Mesenchymal stem cell (in vitro differentiated cells and primary cell): Measurements from ENCODE around the gene FOXP2.
"Not testable (repeated sequence)": the region's sequence is repeated elsewhere in the genome, so short reads cannot be mapped to it uniquely, and the experiment has no call there.

Experiments
- DNase-seq: peaks from one replicate; pipeline ENCODE4 v3.0.0-alpha.2; 2013
- H2AFZ ChIP-seq: one replicate; pipeline ENCODE4 v1.6.1; 2013; ENCODE audit warnings: low read depth, mild to moderate bottlenecking, control low read depth, inconsistent platforms, low read length, moderate library complexity
- H2AK5ac ChIP-seq: 2 replicates; pipeline ENCODE4 v1.6.1; 2013; ENCODE audit warnings: low read length, moderate library complexity, mild to moderate bottlenecking, inconsistent platforms; ENCODE audit not compliant: severe bottlenecking
- H2BK120ac ChIP-seq: one replicate; pipeline ENCODE4 v1.6.1; 2013; ENCODE audit warnings: low read depth, mild to moderate bottlenecking, inconsistent platforms, low read length, moderate library complexity
- H2BK12ac ChIP-seq, 2 experiments: one replicate each; pipeline ENCODE4 v1.6.1; 2013; ENCODE audit warnings: inconsistent platforms in 2 of 2, low read length in 2 of 2, mild to moderate bottlenecking in 2 of 2, moderate library complexity in 2 of 2, control low read depth in 1 of 2
- H2BK15ac ChIP-seq: one replicate; pipeline ENCODE4 v1.6.1; 2013; ENCODE audit warnings: mild to moderate bottlenecking, low read depth, inconsistent platforms; ENCODE audit not compliant: poor library complexity, severe bottlenecking
- H2BK5ac ChIP-seq: 2 replicates; pipeline ENCODE4 v1.6.1; 2013; ENCODE audit warnings: low read depth, mild to moderate bottlenecking, low read length, control low read depth, inconsistent platforms; ENCODE audit not compliant: poor library complexity, severe bottlenecking
- H3K14ac ChIP-seq, 2 experiments: one replicate each; pipeline ENCODE4 v1.6.1; 2013; ENCODE audit warnings: inconsistent platforms in 2 of 2, low read length in 2 of 2, control low read depth in 1 of 2, mild to moderate bottlenecking in 1 of 2, moderate library complexity in 1 of 2
- H3K18ac ChIP-seq, 2 experiments: one replicate each; pipeline ENCODE4 v1.6.1; 2013; ENCODE audit warnings: inconsistent platforms in 2 of 2, low read length in 2 of 2, control low read depth in 1 of 2, low read depth in 1 of 2, mild to moderate bottlenecking in 1 of 2
- H3K23ac ChIP-seq, 2 experiments: one replicate each; pipeline ENCODE4 v1.6.1; 2013; ENCODE audit warnings: inconsistent platforms in 2 of 2, low read length in 2 of 2, mild to moderate bottlenecking in 2 of 2, moderate library complexity in 2 of 2, control low read depth in 1 of 2
- H3K27ac ChIP-seq: 2 replicates; pipeline ENCODE4 v1.5.1; 2013; ENCODE audit warnings: mild to moderate bottlenecking, moderate library complexity, low read length, control low read depth, inconsistent platforms; ENCODE audit not compliant: poor library complexity, severe bottlenecking
- H3K27me3 ChIP-seq, 2 experiments: 2 replicates each; pipeline versions ENCODE4 v1.6.1 to v1.7.0; 2013; ENCODE audit warnings: low read length in 2 of 2, mild to moderate bottlenecking in 2 of 2, moderate library complexity in 2 of 2, control low read depth in 1 of 2, inconsistent platforms in 1 of 2; ENCODE audit not compliant: control insufficient read depth in 1 of 2, insufficient read depth in 1 of 2
- H3K36me3 ChIP-seq, 2 experiments: 2 replicates each; pipeline versions ENCODE4 v1.6.1 to v1.7.0; 2013; ENCODE audit warnings: low read length in 2 of 2, control low read depth in 1 of 2, inconsistent platforms in 1 of 2, low read depth in 1 of 2, mild to moderate bottlenecking in 1 of 2; ENCODE audit not compliant: insufficient read depth in 2 of 2, control insufficient read depth in 1 of 2
- H3K4ac ChIP-seq, 2 experiments: one replicate each; pipeline ENCODE4 v1.6.1; 2013; ENCODE audit warnings: inconsistent platforms in 2 of 2, low read length in 2 of 2, mild to moderate bottlenecking in 2 of 2, moderate library complexity in 2 of 2, control low read depth in 1 of 2, low read depth in 1 of 2
- H3K4me1 ChIP-seq: 2 replicates; pipeline ENCODE4 v1.6.1; 2013; ENCODE audit warnings: low read depth, low read length, control low read depth; ENCODE audit not compliant: control insufficient read depth, insufficient read depth
- H3K4me2 ChIP-seq: 2 replicates; pipeline ENCODE4 v1.6.1; 2013; ENCODE audit warnings: low read length, mild to moderate bottlenecking, inconsistent platforms; ENCODE audit not compliant: poor library complexity, severe bottlenecking
- H3K4me3 ChIP-seq, 2 experiments: 2 replicates each; pipeline versions ENCODE4 v1.5.1 to v1.7.0; 2013; ENCODE audit warnings: low read length in 2 of 2, mild to moderate bottlenecking in 2 of 2, control low read depth in 1 of 2, low read depth in 1 of 2; ENCODE audit not compliant: insufficient read depth in 1 of 2
- H3K79me1 ChIP-seq: replicated peaks from 2 replicates; pipeline ENCODE4 v1.6.1; 2013; ENCODE audit warnings: mild to moderate bottlenecking, control low read depth, low read length, inconsistent platforms; ENCODE audit not compliant: poor library complexity, severe bottlenecking
- H3K9ac ChIP-seq: 2 replicates; pipeline ENCODE4 v1.7.0; 2013; ENCODE audit warnings: mild to moderate bottlenecking, low read length, moderate library complexity
- H3K9me3 ChIP-seq: 2 replicates; pipeline ENCODE4 v1.7.0; 2013; ENCODE audit warnings: mild to moderate bottlenecking, low read length; ENCODE audit not compliant: control insufficient read depth
- H4K8ac ChIP-seq: one replicate; pipeline ENCODE4 v1.6.1; 2013; ENCODE audit warnings: inconsistent platforms, mild to moderate bottlenecking, low read length, moderate library complexity
- H4K91ac ChIP-seq: one replicate; pipeline ENCODE4 v1.6.1; 2013; ENCODE audit warnings: mild to moderate bottlenecking, low read length, inconsistent platforms
- WGBS: methylation state at CpG from one replicate; pipeline ENCODE4 v1.1.7; 2013; ENCODE audit warnings: mixed read lengths; 5-methylcytosine and 5-hydroxymethylcytosine counted together

The FOXP2 gene

GRCh38 chr7:114547346-114547745 lies 132.7 kb downstream of the FOXP2 start:
- H2BK5ac ChIP-seq, H3K14ac ChIP-seq: not testable (repeated sequence)
- 97% methylated on average over 14 of the region's 14 CpGs for WGBS

GRCh38 chr7:114548081-114548980 lies 133.7 kb downstream of the FOXP2 start:
- Histone ChIP-seq H2AFZ (no peak overlapping the region), H3K9me3 (no peaks in the 10 kb centered on the region), H3K4me1 (no peaks in the 10 kb centered on the region), H2BK15ac (no peak overlapping the region), H3K27ac (no peak overlapping the region), H3K14ac (no peak overlapping the region), H3K79me1 (no peaks in the 10 kb centered on the region), H3K23ac (no peak overlapping the region), H3K9ac (no peak overlapping the region), H2BK12ac (no peak overlapping the region), H2BK5ac (no peak overlapping the region), H3K4me2 (no peak overlapping the region), H2AK5ac (no peak overlapping the region), H3K36me3 (no peaks in the 10 kb centered on the region), H3K4ac (no peak overlapping the region), H3K4me3 (no peak overlapping the region), H3K27me3 (no peaks in the 10 kb centered on the region), H3K18ac (no peak overlapping the region), H2BK120ac (no peak overlapping the region), H4K8ac (no peak overlapping the region), H4K91ac (no peak overlapping the region)
- no peak for DNase-seq
- WGBS, result 91% methylated on average over 1 of the region's 1 CpG

More at GRCh38 chr7:114547346-114547745, 132.7 kb downstream of the FOXP2 start:
- H2AK5ac ChIP-seq, H4K91ac ChIP-seq, H3K4me1 ChIP-seq, H3K79me1 ChIP-seq, H3K4ac ChIP-seq, DNase-seq, H2BK15ac ChIP-seq, H3K23ac ChIP-seq, H3K4me3 ChIP-seq, H3K4me2 ChIP-seq, H3K36me3 ChIP-seq, H2AFZ ChIP-seq, H3K9ac ChIP-seq, H2BK12ac ChIP-seq, H3K27ac ChIP-seq, H3K9me3 ChIP-seq, H3K18ac ChIP-seq, H3K27me3 ChIP-seq, H4K8ac ChIP-seq, H2BK120ac ChIP-seq: not testable (repeated sequence)

GRCh38 chr7:114554781-114555537 lies 140.3 kb downstream of the FOXP2 start:
- no peak overlapping the region for H3K14ac ChIP-seq
- no peak overlapping the region for H3K23ac ChIP-seq
- no peak overlapping the region for H2BK12ac ChIP-seq
- DNase-seq, result peak; percentile 75
- H3K4me1 ChIP-seq, result no peaks in the 10 kb centered on the region
- no peak overlapping the region for H3K4me2 ChIP-seq
- no peaks in the 10 kb centered on the region for H3K9me3 ChIP-seq
- no peak overlapping the region for H3K4me3 ChIP-seq
- WGBS, result 57% methylated on average over 6 of the region's 6 CpGs
- no peak overlapping the region for H4K91ac ChIP-seq
- H2BK5ac ChIP-seq, result no peak overlapping the region
- H2AK5ac ChIP-seq, result no peak overlapping the region
- no peak overlapping the region for H2AFZ ChIP-seq
- no peaks in the 10 kb centered on the region for H3K79me1 ChIP-seq
- peak overlapping the region; percentile 52 for H3K9ac ChIP-seq
- H2BK15ac ChIP-seq, result no peak overlapping the region
- no peak overlapping the region for H3K4ac ChIP-seq
- no peak overlapping the region for H3K27ac ChIP-seq
- H3K36me3 ChIP-seq, result no peaks in the 10 kb centered on the region
- no peak overlapping the region for H4K8ac ChIP-seq
- no peaks in the 10 kb centered on the region for H3K27me3 ChIP-seq
- no peak overlapping the region for H3K18ac ChIP-seq
- no peak overlapping the region for H2BK120ac ChIP-seq

GRCh38 chr7:114567416-114567815 lies 152.8 kb downstream of the FOXP2 start:
- H4K91ac ChIP-seq, result no peak overlapping the region
- no peak overlapping the region for H2BK12ac ChIP-seq
- no peak overlapping the region for H4K8ac ChIP-seq
- no peaks in the 10 kb centered on the region for H3K36me3 ChIP-seq
- H3K9me3 ChIP-seq, result no peaks in the 10 kb centered on the region
- no peak for DNase-seq
- no peak overlapping the region for H3K4ac ChIP-seq
- peak overlapping the region; percentile 46 for H3K9ac ChIP-seq
- H2AK5ac ChIP-seq, result no peak overlapping the region
- no peaks in the 10 kb centered on the region for H3K27me3 ChIP-seq
- H3K18ac ChIP-seq, result no peak overlapping the region
- H3K23ac ChIP-seq, result no peak overlapping the region
- H2BK15ac ChIP-seq, result no peak overlapping the region
- H3K4me2 ChIP-seq, result no peak overlapping the region
- no peak overlapping the region for H3K27ac ChIP-seq
- WGBS, result no CpG with 5 or more reads among the region's 2 CpGs
- H2BK5ac ChIP-seq, result no peak overlapping the region
- H2AFZ ChIP-seq, result no peak overlapping the region
- no peak overlapping the region for H3K4me3 ChIP-seq
- H3K14ac ChIP-seq, result no peak overlapping the region
- no peak overlapping the region for H2BK120ac ChIP-seq
- no peaks in the 10 kb centered on the region for H3K79me1 ChIP-seq
- no peaks in the 10 kb centered on the region for H3K4me1 ChIP-seq
